Neural progenitor cell (in vitro differentiated cells): Measurements from ENCODE around the gene EPB41L3.

Experiments used
- CTCF ChIP-seq: fragments of 200-600 bp; sonication (generic); IDR thresholded peaks from 2 replicates; pipeline ENCODE4 v1.5.1; 2017; ENCODE audit warnings: antibody characterized with exemption, mild to moderate bottlenecking
- EZH2phosphoT487 ChIP-seq: fragments of 200-600 bp; sonication (generic); IDR thresholded peaks from 2 replicates; pipeline ENCODE4 v1.6.1; 2017; ENCODE audit warnings: antibody characterized with exemption

- TF ChIP-seq CTCF (no peak), EZH2phosphoT487 (no peak)
These were observed 126.5 kb downstream of the EPB41L3 start for GRCh38 chr18:5417342-5417741.
